Right lobe of liver (tissue), 6 donors: ENCODE results near the gene TASL. TPM values are rescaled to one million over a fixed set of nuclear protein-coding genes. Genes with fewer than 3 reads are reported as not detected.
"Not testable (repeated sequence)": the region's sequence is repeated elsewhere in the genome, so short reads cannot be mapped to it uniquely, and the experiment has no call there.

Experiments used
- ATAC-seq, 4 donors: fragments of 200-7000 bp; cut with Tn5 transposase; one replicate each; pipeline ENCODE4 v1.9.1; 2020; ENCODE audit warnings: mild to moderate bottlenecking in 4 of 4, moderate library complexity in 4 of 4
- DNase-seq, 3 donors: peaks; one replicate each; pipeline ENCODE4 v3.0.0-alpha.2; 2020
- H3K27ac ChIP-seq, 3 donors: fragments of 200-600 bp; one replicate each; pipeline ENCODE4 v1.8.0; 2022
- H3K27me3 ChIP-seq, 2 donors: fragments of 200-600 bp; one replicate each; pipeline ENCODE4 v1.8.0; 2022
- H3K36me3 ChIP-seq, 4 donors: fragments of 200-600 bp; sonication (generic) in 1 of 4; one replicate each; pipeline versions ENCODE4 v1.5.1 to v1.8.0; 2017 to 2022; ENCODE audit warnings: control low read depth in 1 of 4
- H3K4me1 ChIP-seq, 4 donors: fragments of 200-600 bp; sonication (generic) in 1 of 4; one replicate each; pipeline versions ENCODE4 v1.5.1 to v1.8.0; 2017 to 2022; ENCODE audit warnings: control low read depth in 1 of 4
- H3K4me3 ChIP-seq, 3 donors: fragments of 200-600 bp; one replicate each; pipeline ENCODE4 v1.8.0; 2022
- H3K9me3 ChIP-seq, 4 donors: fragments of 200-600 bp; sonication (generic) in 1 of 4; one replicate each; pipeline versions ENCODE4 v1.5.1 to v1.8.0; 2017 to 2022; ENCODE audit warnings: control low read depth in 1 of 4
- POLR2A ChIP-seq: fragments of 450-650 bp; IDR thresholded peaks from one replicate; pipeline ENCODE4 v1.6.1; 2017; ENCODE audit warnings: antibody characterized with exemption, mild to moderate bottlenecking
- WGBS: methylation state at CpG from one replicate; pipeline ENCODE4 v1.1.6; 2018; ENCODE audit warnings: low coverage, low lambda C conversion rate; ENCODE audit not compliant: insufficient coverage; ENCODE audit errors: missing lambda C conversion rate; 5-methylcytosine and 5-hydroxymethylcytosine counted together
- intact Hi-C, 2 donors: fragments of 100-400 bp; cut with DNase I; formaldehyde crosslinking; loops; one replicate each; pipeline versions ENCODE4 v1.11.2 to v1.14.1; 2022
- total RNA-seq, 6 experiments: library from RNA; depleted of rRNA in 2 of 6; stranded (reverse); fragments of >200 nt in 2 of 6; fragmentation: NEBNext Ultra II Directional in 3 of 6; extraction: Animal tissue kit (Norgen Biotek cat#: 25700) in 3 of 6; gene quantifications; one replicate each; pipeline versions ENCODE4 v1.1.0 to v1.2.4, GENCODE V29; 2016 to 2023
- TF ChIP-seq, protein P1 (sequence below), 4 donors: fragments of 200-600 bp in 3 of 4; fragments of 450-650 bp in 1 of 4; IDR thresholded peaks; one replicate each; pipeline versions ENCODE4 v1.5.1 to v1.8.0; 2016 to 2022; ENCODE audit warnings: antibody characterized with exemption in 4 of 4, mild to moderate bottlenecking in 2 of 4
- donor health status: DM: no; HTN: yes; CAD: no.
- donor health status: DM: no; HTN: no; CAD: no.
- donor health status: DM: no; HTN: no; CAD: no.
- donor health status: DM: no; HTN: yes; CAD: no.
- donor health status: DM: no; HTN: yes; CAD: no.

TASL gene
- total RNA-seq, 6 experiments from 2014 or later, result 0.35 to 1.3 (median 0.50) TPM; not detected in 1

- TF ChIP-seq POLR2A, result no peak
- TF ChIP-seq, protein P1, sequence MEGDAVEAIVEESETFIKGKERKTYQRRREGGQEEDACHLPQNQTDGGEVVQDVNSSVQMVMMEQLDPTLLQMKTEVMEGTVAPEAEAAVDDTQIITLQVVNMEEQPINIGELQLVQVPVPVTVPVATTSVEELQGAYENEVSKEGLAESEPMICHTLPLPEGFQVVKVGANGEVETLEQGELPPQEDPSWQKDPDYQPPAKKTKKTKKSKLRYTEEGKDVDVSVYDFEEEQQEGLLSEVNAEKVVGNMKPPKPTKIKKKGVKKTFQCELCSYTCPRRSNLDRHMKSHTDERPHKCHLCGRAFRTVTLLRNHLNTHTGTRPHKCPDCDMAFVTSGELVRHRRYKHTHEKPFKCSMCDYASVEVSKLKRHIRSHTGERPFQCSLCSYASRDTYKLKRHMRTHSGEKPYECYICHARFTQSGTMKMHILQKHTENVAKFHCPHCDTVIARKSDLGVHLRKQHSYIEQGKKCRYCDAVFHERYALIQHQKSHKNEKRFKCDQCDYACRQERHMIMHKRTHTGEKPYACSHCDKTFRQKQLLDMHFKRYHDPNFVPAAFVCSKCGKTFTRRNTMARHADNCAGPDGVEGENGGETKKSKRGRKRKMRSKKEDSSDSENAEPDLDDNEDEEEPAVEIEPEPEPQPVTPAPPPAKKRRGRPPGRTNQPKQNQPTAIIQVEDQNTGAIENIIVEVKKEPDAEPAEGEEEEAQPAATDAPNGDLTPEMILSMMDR (IDR thresholded peaks at IDR 0.05), result peak; percentile 62 to 70 (median 66)
- Histone ChIP-seq H3K9me3 (no peaks in the 10 kb centered on the region), H3K4me3 (no peak overlapping the region), H3K27ac (peak overlapping the region in 1 of 3 donors; percentile 75), H3K27me3 (no peaks in the 10 kb centered on the region), H3K36me3 (no peaks in the 10 kb centered on the region), H3K4me1 (peaks cover 0 to 12% (median 5%) of the 10 kb centered on the region in 4 donors)
- DNase-seq (no peak), ATAC-seq (peak in 3 of 4 donors; percentile 39 to 55 (median 45))
- 56% methylated on average over 1 of the region's 1 CpG for WGBS
- intact Hi-C loops, result no loop called here
These were observed 7.1 kb downstream of the TASL start for GRCh38 chrX:30570505-30570904.

- 66% methylated on average over 4 of the region's 4 CpGs for WGBS
- ATAC-seq (no peak), DNase-seq (no peak)
- H3K36me3 ChIP-seq, result no peaks in the 10 kb centered on the region
- no peak overlapping the region for H3K27ac ChIP-seq
- peaks cover 0 to 10% (median 4%) of the 10 kb centered on the region in 4 donors for H3K4me1 ChIP-seq
- no peak overlapping the region for H3K4me3 ChIP-seq
- TF ChIP-seq, protein P1 (IDR thresholded peaks at IDR 0.05), result no peak
- intact Hi-C loops, result no loop called here
- H3K9me3 ChIP-seq, result no peaks in the 10 kb centered on the region
- no peaks in the 10 kb centered on the region for H3K27me3 ChIP-seq
These were observed 9.4 kb downstream of the TASL start for GRCh38 chrX:30568136-30568535.

DNA sequence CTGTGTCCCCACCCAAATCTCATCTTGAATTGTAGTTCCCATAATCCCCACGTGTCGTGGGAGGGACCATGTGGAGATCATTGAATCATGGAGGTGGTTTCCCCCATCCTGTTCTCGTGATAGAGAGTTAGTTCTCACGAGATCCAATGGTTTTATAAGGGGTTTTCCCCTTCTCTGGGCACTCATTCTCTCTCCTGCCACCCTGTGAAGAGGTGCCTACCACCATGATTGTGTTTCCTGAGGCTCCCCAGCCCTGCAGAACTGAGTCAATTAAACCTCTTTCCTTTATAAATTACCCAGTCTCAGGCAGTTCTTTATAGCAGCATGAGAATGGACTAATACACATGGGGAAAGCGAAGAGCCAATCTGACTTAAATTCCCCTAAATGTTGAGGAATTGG lies 14.5 kb downstream of the TASL start:
- H3K36me3 ChIP-seq, H3K27ac ChIP-seq, H3K4me1 ChIP-seq, intact Hi-C loops, DNase-seq, H3K27me3 ChIP-seq, ATAC-seq, H3K4me3 ChIP-seq, H3K9me3 ChIP-seq: not testable (repeated sequence)
- 45% methylated on average over 5 of the region's 5 CpGs for whole genome bisulfite sequencing

GRCh38 chrX:30561191-30561590 lies 16.4 kb downstream of the TASL start:
- Histone ChIP-seq H3K27me3 (no peaks in the 10 kb centered on the region), H3K27ac (no peak overlapping the region), H3K36me3 (no peaks in the 10 kb centered on the region), H3K4me1 (no peaks in the 10 kb centered on the region), H3K9me3 (no peaks in the 10 kb centered on the region), H3K4me3 (no peak overlapping the region)
- ATAC-seq, result no peak
- DNase-seq, result no peak
- WGBS, result 58% methylated on average over 2 of the region's 2 CpGs
- intact Hi-C loops, result no loop called here
- TF ChIP-seq POLR2A, result no peak
- TF ChIP-seq, protein P1 (IDR thresholded peaks at IDR 0.05), result no peak

GRCh38 chrX:30538271-30538670 lies 39.3 kb downstream of the TASL start:
- no peaks in the 10 kb centered on the region for H3K27me3 ChIP-seq
- no peaks in the 10 kb centered on the region for H3K36me3 ChIP-seq
- no peaks in the 10 kb centered on the region for H3K9me3 ChIP-seq
- DNase-seq (no peak), ATAC-seq (no peak)
- H3K4me3 ChIP-seq, result no peak overlapping the region
- intact Hi-C loops, result no loop called here
- TF ChIP-seq, protein P1 (IDR thresholded peaks at IDR 0.05), result no peak
- no peak for TF ChIP-seq POLR2A
- H3K27ac ChIP-seq, result no peak overlapping the region
- 90% methylated on average over 2 of the region's 2 CpGs for WGBS
- H3K4me1 ChIP-seq, result no peaks in the 10 kb centered on the region
